22Rv1 (cell line): ENCODE data around the gene SRPRB.

Experiments
- ZFX ChIP-seq: fragments of 450-650 bp; IDR thresholded peaks from 2 replicates; pipeline ENCODE4 v1.6.1; 2017; ENCODE audit warnings: antibody characterized with exemption, borderline replicate concordance
- TF ChIP-seq, protein P1 (sequence below): fragments of 450-650 bp; IDR thresholded peaks from 2 replicates; pipeline ENCODE4 v1.5.1; 2017; ENCODE audit warnings: mild to moderate bottlenecking

DNA sequence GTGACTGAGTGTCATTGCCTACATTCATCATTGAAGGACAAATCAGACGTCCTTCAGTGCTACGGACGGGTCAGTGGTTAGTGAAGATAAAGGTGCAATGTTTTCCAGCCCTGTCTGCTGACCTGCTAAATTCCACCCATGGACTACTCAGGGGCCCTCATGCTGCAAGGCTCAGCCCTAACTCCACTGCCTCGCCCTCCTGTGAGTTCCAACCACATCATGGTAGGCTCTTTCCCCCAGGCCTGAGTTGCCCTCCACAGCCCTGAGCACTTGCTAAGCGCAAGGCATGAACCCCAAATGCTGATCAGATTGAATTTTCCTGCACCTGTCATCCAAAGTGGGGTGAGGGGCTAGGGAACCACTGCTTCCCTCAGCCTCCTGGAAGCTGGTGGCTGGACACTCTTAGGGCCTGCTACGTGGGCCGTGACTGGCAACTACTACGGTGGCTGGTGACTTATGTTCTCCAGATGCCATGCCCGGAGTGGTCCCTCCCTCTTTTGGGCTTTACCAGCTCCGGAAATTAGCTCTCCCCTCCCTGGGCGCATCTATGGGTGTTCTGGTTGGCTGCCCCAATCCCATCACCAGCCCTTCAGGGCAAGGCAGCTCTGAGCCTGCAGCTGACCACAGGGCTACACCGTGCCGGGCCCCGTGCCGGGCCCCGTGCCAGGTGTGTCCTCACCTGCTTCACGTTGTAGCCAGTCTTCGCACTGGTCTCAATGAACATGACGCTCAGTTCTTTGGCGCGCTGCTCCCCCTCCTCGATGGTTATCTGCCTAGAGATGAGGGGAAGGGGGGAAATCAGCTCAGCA, 32.1 kb downstream of the SRPRB start:
- TF ChIP-seq, protein P1, sequence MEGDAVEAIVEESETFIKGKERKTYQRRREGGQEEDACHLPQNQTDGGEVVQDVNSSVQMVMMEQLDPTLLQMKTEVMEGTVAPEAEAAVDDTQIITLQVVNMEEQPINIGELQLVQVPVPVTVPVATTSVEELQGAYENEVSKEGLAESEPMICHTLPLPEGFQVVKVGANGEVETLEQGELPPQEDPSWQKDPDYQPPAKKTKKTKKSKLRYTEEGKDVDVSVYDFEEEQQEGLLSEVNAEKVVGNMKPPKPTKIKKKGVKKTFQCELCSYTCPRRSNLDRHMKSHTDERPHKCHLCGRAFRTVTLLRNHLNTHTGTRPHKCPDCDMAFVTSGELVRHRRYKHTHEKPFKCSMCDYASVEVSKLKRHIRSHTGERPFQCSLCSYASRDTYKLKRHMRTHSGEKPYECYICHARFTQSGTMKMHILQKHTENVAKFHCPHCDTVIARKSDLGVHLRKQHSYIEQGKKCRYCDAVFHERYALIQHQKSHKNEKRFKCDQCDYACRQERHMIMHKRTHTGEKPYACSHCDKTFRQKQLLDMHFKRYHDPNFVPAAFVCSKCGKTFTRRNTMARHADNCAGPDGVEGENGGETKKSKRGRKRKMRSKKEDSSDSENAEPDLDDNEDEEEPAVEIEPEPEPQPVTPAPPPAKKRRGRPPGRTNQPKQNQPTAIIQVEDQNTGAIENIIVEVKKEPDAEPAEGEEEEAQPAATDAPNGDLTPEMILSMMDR: no peak
- TF ChIP-seq ZFX: no peak
